Spleen (tissue), 11 donors: ENCODE measurements around the gene ATP4A. TPM values are rescaled to one million over a fixed set of nuclear protein-coding genes. Genes with fewer than 3 reads are reported as not detected.

ENCODE experiments used
- DNase-seq: peaks from one replicate; pipeline ENCODE4 v3.0.0-alpha.2; 2020
- H3K27ac ChIP-seq, 8 donors: fragments of 200-600 bp; sonication (generic) in 7 of 8; 1 replicate in 4 of 8; 2 replicates in 4 of 8; pipeline versions ENCODE4 v1.5.0 to v1.8.0; 2016 to 2021; ENCODE audit warnings: inconsistent platforms in 4 of 8, mild to moderate bottlenecking in 4 of 8, moderate library complexity in 1 of 8
- H3K27me3 ChIP-seq, 7 donors: fragments of 200-600 bp; sonication (generic) in 6 of 7; replicated peaks in 1 of 7; 1 replicate in 4 of 7; 2 replicates in 3 of 7; pipeline versions ENCODE4 v1.5.0 to v1.8.0; 2016 to 2021; ENCODE audit warnings: inconsistent platforms in 3 of 7, mild to moderate bottlenecking in 1 of 7
- H3K36me3 ChIP-seq, 6 donors: fragments of 200-600 bp; sonication (generic) in 5 of 6; 1 replicate in 4 of 6; 2 replicates in 2 of 6; pipeline versions ENCODE4 v1.5.0 to v1.8.0; 2016 to 2021; ENCODE audit warnings: inconsistent platforms in 2 of 6
- H3K4me1 ChIP-seq, 6 donors: fragments of 200-600 bp; sonication (generic) in 5 of 6; 1 replicate in 3 of 6; 2 replicates in 3 of 6; pipeline versions ENCODE4 v1.5.0 to v1.8.0; 2016 to 2021; ENCODE audit warnings: inconsistent platforms in 3 of 6
- H3K4me3 ChIP-seq, 8 donors: fragments of 200-600 bp; sonication (generic) in 7 of 8; 1 replicate in 4 of 8; 2 replicates in 4 of 8; pipeline versions ENCODE4 v1.5.0 to v1.8.0; 2016 to 2021; ENCODE audit warnings: inconsistent platforms in 4 of 8, mild to moderate bottlenecking in 4 of 8, moderate library complexity in 2 of 8
- H3K9me3 ChIP-seq, 8 donors: fragments of 200-600 bp; sonication (generic) in 7 of 8; 1 replicate in 4 of 8; 2 replicates in 4 of 8; pipeline versions ENCODE4 v1.5.0 to v1.8.0; 2016 to 2021; ENCODE audit warnings: inconsistent platforms in 4 of 8
- CTCF ChIP-seq, 11 experiments: fragments of 200-600 bp in 7 of 11; fragments of 450-650 bp in 4 of 11; sonication (generic) in 4 of 11; IDR thresholded peaks in 8 of 11; conservative IDR thresholded peaks in 3 of 11; 1 replicate in 7 of 11; 2 replicates in 4 of 11; pipeline versions ENCODE4 v1.4.0 to v1.8.0; 2016 to 2021; ENCODE audit warnings: antibody characterized with exemption in 11 of 11, inconsistent platforms in 4 of 11, mild to moderate bottlenecking in 1 of 11
- POLR2A ChIP-seq, 3 donors: fragments of 450-650 bp; IDR thresholded peaks; one replicate each; pipeline ENCODE4 v1.5.1; 2017; ENCODE audit warnings: antibody characterized with exemption in 3 of 3, mild to moderate bottlenecking in 1 of 3
- POLR2AphosphoS5 ChIP-seq, 3 donors: sonication (generic); formaldehyde crosslinking; IDR thresholded peaks; one replicate each; pipeline ENCODE4 v1.5.1; 2017; ENCODE audit warnings: antibody characterized with exemption in 3 of 3
- WGBS, 5 donors: extraction: QIAGEN DNeasy Blood & Tissue Kit in 3 of 5; methylation state at CpG; one replicate each; pipeline versions ENCODE4 v1.1.5 to v1.1.7; 2013 to 2018; 5-methylcytosine and 5-hydroxymethylcytosine counted together
- intact Hi-C: fragments of 100-400 bp; cut with DNase I; formaldehyde crosslinking; loops from one replicate; pipeline ENCODE4 v1.15.0; 2023; ENCODE audit warnings: low total_unique reads
- polyA plus RNA-seq, 3 donors: library from polyadenylated mRNA; stranded (reverse); fragments of 200-250 nt; gene quantifications; one replicate each; pipeline ENCODE4 v1.2.1, GENCODE V29; 2013
- total RNA-seq, 7 donors: library from RNA; depleted of rRNA in 3 of 7; stranded (reverse); fragments of >200 nt in 3 of 7; fragmentation: NEBNext Ultra II Directional in 4 of 7; extraction: Animal tissue kit (Norgen Biotek cat#: 25700) in 4 of 7; gene quantifications; one replicate each; pipeline versions ENCODE4 v1.1.0 to v1.2.1, GENCODE V29; 2016 to 2021
- donor health status: healthy with polysubstance abuse.
- donor health status: DM: no; HTN: no; CAD: no; lungs with moderate emphysema.
- donor health status: DM: no; HTN: no; CAD: no.
- donor health status: Bipolar disorder and iron deficiency.
- donor health status: healthy.
- donor health status: DM: no; HTN: no; CAD: no.
- donor health status: DM: yes; HTN: yes; CAD: no.

Gene ATP4A
- total and polyA plus RNA-seq, 10 donors = not detected

- no peaks in the 10 kb centered on the region for H3K9me3 ChIP-seq
- no peaks in the 10 kb centered on the region for H3K36me3 ChIP-seq
- peaks cover 0 to 32% (median 0%) of the 10 kb centered on the region in 7 donors for H3K27me3 ChIP-seq
- 25 to 32% (median 28%) methylated on average over 8 of the region's 8 CpGs for WGBS, 5 donors
- TF ChIP-seq POLR2AphosphoS5 (IDR thresholded peaks at IDR 0.05) (no peak), CTCF (IDR thresholded peaks at IDR 0.05 in 8 of 11, conservative IDR thresholded peaks at IDR 0.05 in 3 of 11) (peak in 8 of 11 experiments; percentile 25 to 51 (median 40)), POLR2A (IDR thresholded peaks at IDR 0.05) (no peak)
- peaks cover 0 to 4% (median 0%) of the 10 kb centered on the region in 6 donors for H3K4me1 ChIP-seq
- DNase-seq = no peak
- intact Hi-C loops = no loop called here
- H3K4me3 ChIP-seq = no peak overlapping the region
- no peak overlapping the region for H3K27ac ChIP-seq
Measured at GRCh38 chr19:35592226-35592625, 28.8 kb upstream of the ATP4A start.

DNA sequence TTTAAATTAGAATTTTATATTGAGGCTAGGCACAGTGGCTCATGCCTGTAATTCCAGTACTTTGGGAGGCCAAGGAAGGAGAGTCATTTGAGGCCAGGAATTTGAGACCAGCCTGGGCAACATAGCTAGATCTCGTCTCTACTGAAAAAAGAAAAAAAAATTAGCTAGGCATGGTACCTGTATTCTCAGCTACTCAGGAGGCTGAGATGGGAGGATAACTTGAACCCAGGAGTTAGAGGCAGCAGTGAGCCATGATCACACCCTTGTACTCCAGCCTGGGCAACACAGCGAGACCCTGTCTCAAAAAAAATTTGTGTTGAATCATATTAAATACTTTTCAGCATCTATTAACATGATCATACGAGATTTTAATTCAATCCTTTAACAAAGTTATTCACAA lies 27.4 kb upstream of the ATP4A start:
- no peaks in the 10 kb centered on the region for H3K36me3 ChIP-seq
- no peak for DNase-seq
- no peak overlapping the region for H3K4me3 ChIP-seq
- H3K9me3 ChIP-seq = peaks cover 0 to 2% (median 0%) of the 10 kb centered on the region in 8 donors
- TF ChIP-seq POLR2A (IDR thresholded peaks at IDR 0.05) (no peak), POLR2AphosphoS5 (IDR thresholded peaks at IDR 0.05) (no peak), CTCF (IDR thresholded peaks at IDR 0.05 in 8 of 11, conservative IDR thresholded peaks at IDR 0.05 in 3 of 11) (no peak)
- no peak overlapping the region for H3K27ac ChIP-seq
- H3K4me1 ChIP-seq = peaks cover 0 to 4% (median 0%) of the 10 kb centered on the region in 6 donors
- intact Hi-C loops = no loop called here
- WGBS, 5 donors = 75 to 90% (median 84%) methylated on average over 3 of the region's 3 CpGs
- peaks cover 0 to 43% (median 4%) of the 10 kb centered on the region in 7 donors for H3K27me3 ChIP-seq

GRCh38 chr19:35587321-35587720 lies 23.9 kb upstream of the ATP4A start:
- intact Hi-C loops = no loop called here

GRCh38 chr19:35585848-35586247 lies 22.4 kb upstream of the ATP4A start, which contains the start of gene PMIS2:
PMIS2 (plus strand) TSS chr19:35586173; CDS start chr19:35586260, 87 bp downstream.
- Histone ChIP-seq H3K36me3 (no peaks in the 10 kb centered on the region), H3K27me3 (peaks cover 0 to 45% (median 7%) of the 10 kb centered on the region in 7 donors), H3K4me1 (no peaks in the 10 kb centered on the region), H3K9me3 (peaks cover 0 to 3% (median 0%) of the 10 kb centered on the region in 8 donors), H3K4me3 (no peak within 1 kb of the TSS), H3K27ac (no peak within 1 kb of the TSS)
- whole genome bisulfite sequencing, 5 donors = 31 to 56% (median 52%) methylated on average over 6 to 16 of the region's 16 CpGs
- no peak for TF ChIP-seq POLR2AphosphoS5 (IDR thresholded peaks at IDR 0.05)
- no peak for TF ChIP-seq POLR2A (IDR thresholded peaks at IDR 0.05)
- TF ChIP-seq CTCF (IDR thresholded peaks at IDR 0.05 in 8 of 11, conservative IDR thresholded peaks at IDR 0.05 in 3 of 11) = no peak
- intact Hi-C loops = no loop called here
- DNase-seq = no peak

More at GRCh38 chr19:35587321-35587720, 23.9 kb upstream of the ATP4A start:
- Histone ChIP-seq H3K27me3 (peaks cover 0 to 54% (median 7%) of the 10 kb centered on the region in 7 donors), H3K4me3 (no peak overlapping the region), H3K27ac (no peak overlapping the region), H3K4me1 (peaks cover 0 to 3% (median 0%) of the 10 kb centered on the region in 6 donors), H3K36me3 (no peaks in the 10 kb centered on the region), H3K9me3 (peaks cover 0 to 3% (median 0%) of the 10 kb centered on the region in 8 donors)
- TF ChIP-seq POLR2A (IDR thresholded peaks at IDR 0.05) (no peak), POLR2AphosphoS5 (IDR thresholded peaks at IDR 0.05) (no peak), CTCF (IDR thresholded peaks at IDR 0.05 in 8 of 11, conservative IDR thresholded peaks at IDR 0.05 in 3 of 11) (no peak)
- no peak for DNase-seq
- WGBS, 5 donors = 11 to 70% (median 50%) methylated on average over 1 of the region's 1 CpG
